Mucosa of gallbladder (tissue), 1 donor: ENCODE data around the gene IRF9. TPM values are rescaled to one million over a fixed set of nuclear protein-coding genes. Genes with fewer than 3 reads are reported as not detected.
A peak's percentile ranks its signal among the peaks of the same experiment; 100 is the strongest.

Experiments used
- DNase-seq: peaks from one replicate; pipeline ENCODE4 v3.0.0-alpha.2; 2020; ENCODE audit warnings: low spot score
- total RNA-seq: library from RNA; stranded (reverse); gene quantifications from one replicate; pipeline ENCODE4 v1.2.1, GENCODE V29; 2021
- donor health status: DM: no; HTN: no; CAD: no.

The IRF9 gene
- total RNA-seq, 1 donor from 2014 or later: 148 TPM

GRCh38 chr14:24132061-24132685 is 28.9 kb upstream of the IRF9 start:
- DNase-seq: no peak

GRCh38 chr14:24132976-24133375 is 28.1 kb upstream of the IRF9 start:
- no peak for DNase-seq

GRCh38 chr14:24133735-24134134 is 27.3 kb upstream of the IRF9 start:
- DNase-seq: no peak

- no peak for DNase-seq
These were observed 25.6 kb upstream of the IRF9 start for GRCh38 chr14:24135584-24135833.

GRCh38 chr14:24135834-24136683 is 25.0 kb upstream of the IRF9 start, which contains the start of gene PSME1:
PSME1 (plus strand) TSS chr14:24136194; CDS start chr14:24136263, 69 bp downstream.
- peak; percentile 94 for DNase-seq

- DNase-seq: no peak
These were observed 24.2 kb upstream of the IRF9 start for GRCh38 chr14:24136684-24137528.

GRCh38 chr14:24137529-24138395 is 23.3 kb upstream of the IRF9 start:
- no peak for DNase-seq

GRCh38 chr14:24138396-24139271 is 22.4 kb upstream of the IRF9 start:
- no peak for DNase-seq

GRCh38 chr14:24139272-24139934 is 21.7 kb upstream of the IRF9 start:
- DNase-seq: no peak

GRCh38 chr14:24141097-24141880 is 19.8 kb upstream of the IRF9 start, which contains the start of gene EMC9:
EMC9 (minus strand) TSS chr14:24141591; CDS start chr14:24141304, 287 bp downstream.
- DNase-seq: peak; percentile 100

GRCh38 chr14:24143511-24143910 is 17.6 kb upstream of the IRF9 start:
- DNase-seq: no peak

- no peak for DNase-seq
These were observed 16.6 kb upstream of the IRF9 start for GRCh38 chr14:24144451-24144850.

GRCh38 chr14:24145219-24145618 is 15.8 kb upstream of the IRF9 start:
- DNase-seq: no peak

GRCh38 chr14:24145690-24146452 is 15.2 kb upstream of the IRF9 start:
- DNase-seq: no peak

- DNase-seq: peak; percentile 93
These were observed 14.6 kb upstream of the IRF9 start, which contains the start of gene PSME2 for GRCh38 chr14:24146453-24146977. PSME2 (minus strand) TSS chr14:24146610; CDS start chr14:24146581, 29 bp downstream.

- peak; percentile 98 for DNase-seq
These were observed 13.9 kb upstream of the IRF9 start, which contains the start of gene RNF31 for GRCh38 chr14:24146978-24147760. RNF31 (plus strand) TSS chr14:24147498; CDS start chr14:24147699, 201 bp downstream.
